ENCODE data around the gene MYH1. TPM values are rescaled to one million over a fixed set of nuclear protein-coding genes. Genes with fewer than 3 reads are reported as not detected.

MYH1 gene
- total and polyA plus RNA-seq, 4 experiments from 2014 or later: not detected

GRCh38 chr17:10477701-10478100 lies 40.6 kb downstream of the MYH1 start:
- CTCF ChIA-PET (ENCODE audit: partially characterized antibody): no interaction called here
- H3K9me3 ChIP-seq (ENCODE audit: control insufficient read depth in 1 of 2, low read length in 2 of 2): no peaks in the 10 kb centered on the region
- H3K4me1 Mint-ChIP-seq: no peaks in the 10 kb centered on the region
- H3K9me3 Mint-ChIP-seq: peaks cover 0 to 15% (median 3%) of the 10 kb centered on the region in 8 donors
- no peak overlapping the region for H3K27ac Mint-ChIP-seq
- H3K36me3 Mint-ChIP-seq: no peaks in the 10 kb centered on the region
- POLR2A ChIA-PET (ENCODE audit: partially characterized antibody): no interaction called here
- H3K27me3 Mint-ChIP-seq: no peaks in the 10 kb centered on the region
- H3K27ac ChIP-seq (ENCODE audit: low read depth, low read length): no peak overlapping the region
- no peak for DNase-seq
- H3K4me1 ChIP-seq (ENCODE audit: insufficient read depth, low read length): no peaks in the 10 kb centered on the region
- no peaks in the 10 kb centered on the region for H3K36me3 ChIP-seq (ENCODE audit: insufficient read depth, low read length)
- H3K4me3 ChIP-seq (ENCODE audit: low read length in 2 of 2): no peak overlapping the region
- intact Hi-C loops (cut with micrococcal nuclease): no loop called here
- H3K4me3 Mint-ChIP-seq: no peak overlapping the region
- no peaks in the 10 kb centered on the region for H3K27me3 ChIP-seq (ENCODE audit: insufficient read depth, low read length)

- Mint-ChIP-seq H3K4me1 (no peaks in the 10 kb centered on the region), H3K9me3 (no peaks in the 10 kb centered on the region), H3K4me3 (no peak overlapping the region), H3K27me3 (no peaks in the 10 kb centered on the region), H3K36me3 (no peaks in the 10 kb centered on the region), H3K27ac (no peak overlapping the region)
- no peak overlapping the region for H3K27ac ChIP-seq (ENCODE audit: low read depth, low read length)
- H3K4me3 ChIP-seq (ENCODE audit: low read length in 2 of 2): no peak overlapping the region
- no peak for DNase-seq
- intact Hi-C loops (cut with micrococcal nuclease): no loop called here
- no peaks in the 10 kb centered on the region for H3K36me3 ChIP-seq (ENCODE audit: insufficient read depth, low read length)
- ChIA-PET POLR2A (ENCODE audit: partially characterized antibody) (no interaction called here), CTCF (ENCODE audit: partially characterized antibody) (no interaction called here)
- H3K9me3 ChIP-seq (ENCODE audit: control insufficient read depth in 1 of 2, low read length in 2 of 2): no peaks in the 10 kb centered on the region
- H3K4me1 ChIP-seq (ENCODE audit: insufficient read depth, low read length): no peaks in the 10 kb centered on the region
- H3K27me3 ChIP-seq (ENCODE audit: insufficient read depth, low read length): no peaks in the 10 kb centered on the region
Observed at GRCh38 chr17:10474536-10474935, 43.8 kb downstream of the MYH1 start.

- no peaks in the 10 kb centered on the region for H3K4me1 ChIP-seq (ENCODE audit: insufficient read depth, low read length)
- Mint-ChIP-seq H3K9me3 (no peaks in the 10 kb centered on the region), H3K4me3 (no peak overlapping the region), H3K4me1 (no peaks in the 10 kb centered on the region), H3K36me3 (no peaks in the 10 kb centered on the region), H3K27ac (no peak overlapping the region), H3K27me3 (no peaks in the 10 kb centered on the region)
- no peak for DNase-seq
- no peaks in the 10 kb centered on the region for H3K9me3 ChIP-seq (ENCODE audit: control insufficient read depth in 1 of 2, low read length in 2 of 2)
- H3K27me3 ChIP-seq (ENCODE audit: insufficient read depth, low read length): no peaks in the 10 kb centered on the region
- H3K36me3 ChIP-seq (ENCODE audit: insufficient read depth, low read length): no peaks in the 10 kb centered on the region
- H3K27ac ChIP-seq (ENCODE audit: low read depth, low read length): no peak overlapping the region
- intact Hi-C loops (cut with micrococcal nuclease): no loop called here
- POLR2A ChIA-PET (ENCODE audit: partially characterized antibody): no interaction called here
- CTCF ChIA-PET (ENCODE audit: partially characterized antibody): no interaction called here
- no peak overlapping the region for H3K4me3 ChIP-seq (ENCODE audit: low read length in 2 of 2)
Observed at GRCh38 chr17:10471858-10472257, 46.5 kb downstream of the MYH1 start.

- ChIA-PET CTCF (ENCODE audit: partially characterized antibody) (no interaction called here), POLR2A (ENCODE audit: partially characterized antibody) (no interaction called here)
- Histone ChIP-seq H3K9me3 (ENCODE audit: control insufficient read depth in 1 of 2, low read length in 2 of 2) (no peaks in the 10 kb centered on the region), H3K4me3 (ENCODE audit: low read length in 2 of 2) (no peak within 1 kb of the TSS), H3K27ac (ENCODE audit: low read depth, low read length) (no peak within 1 kb of the TSS), H3K27me3 (ENCODE audit: insufficient read depth, low read length) (no peaks in the 10 kb centered on the region), H3K4me1 (ENCODE audit: insufficient read depth, low read length) (no peaks in the 10 kb centered on the region), H3K36me3 (ENCODE audit: insufficient read depth, low read length) (no peaks in the 10 kb centered on the region)
- Mint-ChIP-seq H3K27me3 (no peaks in the 10 kb centered on the region), H3K4me3 (no peak within 1 kb of the TSS), H3K27ac (no peak within 1 kb of the TSS), H3K9me3 (no peaks in the 10 kb centered on the region), H3K4me1 (no peaks in the 10 kb centered on the region), H3K36me3 (no peaks in the 10 kb centered on the region)
- no peak for DNase-seq
- intact Hi-C loops (cut with micrococcal nuclease): no loop called here
Observed at GRCh38 chr17:10469459-10469858, 48.9 kb downstream of the MYH1 start, which contains the start of gene MYH4. TSS of gene MYH4 (minus strand) at chr17:10469559. CDS start at chr17:10466745, 2,814 bp downstream.

DNA sequence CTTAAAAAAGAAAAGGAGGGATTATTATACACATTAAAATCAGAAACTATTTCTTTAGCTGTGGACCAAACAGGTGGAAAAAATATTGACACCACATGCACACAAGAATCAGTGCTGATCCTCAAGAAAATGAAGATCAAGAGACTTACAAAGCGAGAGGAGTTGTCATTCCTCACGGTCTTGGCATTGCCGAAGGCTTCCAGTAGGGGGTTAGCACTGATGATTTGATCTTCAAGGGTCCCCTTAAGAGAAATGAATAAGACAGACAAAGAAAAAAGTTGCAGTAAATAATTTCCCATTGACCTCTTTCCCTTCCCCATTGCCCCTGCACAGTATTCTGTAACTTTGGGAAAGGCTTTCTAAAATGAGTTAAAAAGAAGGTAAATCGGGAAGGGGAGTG lies 54.9 kb downstream of the MYH1 start:
- H3K27me3 Mint-ChIP-seq: peaks cover 0 to 1% of the 10 kb centered on the region in 2 donors
- CTCF ChIA-PET (ENCODE audit: partially characterized antibody): interaction anchor here (1.2 kb wide), 1 partner anchor 16 kb away, joined by 3 read pairs; no protein-coding TSS in a partner anchor
- no peaks in the 10 kb centered on the region for H3K36me3 Mint-ChIP-seq
- no peaks in the 10 kb centered on the region for H3K36me3 ChIP-seq (ENCODE audit: insufficient read depth, low read length)
- no peaks in the 10 kb centered on the region for H3K4me1 ChIP-seq (ENCODE audit: insufficient read depth, low read length)
- no peak overlapping the region for H3K4me3 ChIP-seq (ENCODE audit: low read length in 2 of 2)
- POLR2A ChIA-PET (ENCODE audit: partially characterized antibody): no interaction called here
- no peaks in the 10 kb centered on the region for H3K27me3 ChIP-seq (ENCODE audit: insufficient read depth, low read length)
- no peak overlapping the region for H3K27ac Mint-ChIP-seq
- H3K9me3 ChIP-seq (ENCODE audit: control insufficient read depth in 1 of 2, low read length in 2 of 2): no peaks in the 10 kb centered on the region
- no peak overlapping the region for H3K27ac ChIP-seq (ENCODE audit: low read depth, low read length)
- H3K4me3 Mint-ChIP-seq: no peak overlapping the region
- peaks cover 0 to 3% (median 0%) of the 10 kb centered on the region in 8 donors for H3K9me3 Mint-ChIP-seq
- no peak for DNase-seq
- H3K4me1 Mint-ChIP-seq: no peaks in the 10 kb centered on the region
- intact Hi-C loops (cut with micrococcal nuclease): no loop called here

DNA sequence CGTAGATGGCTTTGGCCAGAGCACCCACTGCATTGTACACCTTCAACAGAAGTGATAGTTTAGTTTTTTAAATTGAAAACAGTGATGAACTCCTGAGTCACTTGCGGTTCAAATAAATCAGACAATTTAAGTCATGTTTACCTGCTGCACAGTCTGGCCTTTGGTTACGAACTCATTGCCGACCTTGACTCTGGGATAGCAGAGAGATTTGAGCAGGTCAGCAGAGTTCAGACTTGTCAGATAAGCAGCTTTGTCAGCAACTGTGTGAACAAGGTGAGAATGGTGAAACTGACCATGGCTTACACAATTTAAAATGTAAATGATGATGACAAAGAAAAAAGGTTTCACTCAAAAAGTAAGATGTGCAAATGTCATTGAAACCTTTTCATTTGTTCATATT lies 58.3 kb downstream of the MYH1 start:
- Histone ChIP-seq H3K36me3 (ENCODE audit: insufficient read depth, low read length) (no peaks in the 10 kb centered on the region), H3K27me3 (ENCODE audit: insufficient read depth, low read length) (no peaks in the 10 kb centered on the region), H3K4me3 (ENCODE audit: low read length in 2 of 2) (no peak overlapping the region), H3K27ac (ENCODE audit: low read depth, low read length) (no peak overlapping the region), H3K9me3 (ENCODE audit: control insufficient read depth in 1 of 2, low read length in 2 of 2) (no peaks in the 10 kb centered on the region), H3K4me1 (ENCODE audit: insufficient read depth, low read length) (no peaks in the 10 kb centered on the region)
- Mint-ChIP-seq H3K4me1 (no peaks in the 10 kb centered on the region), H3K36me3 (no peaks in the 10 kb centered on the region), H3K4me3 (no peak overlapping the region), H3K27ac (no peak overlapping the region), H3K9me3 (peaks cover 0 to 4% (median 0%) of the 10 kb centered on the region in 8 donors), H3K27me3 (peaks cover 1 to 3% of the 10 kb centered on the region in 2 donors)
- ChIA-PET POLR2A (ENCODE audit: partially characterized antibody) (no interaction called here), CTCF (ENCODE audit: partially characterized antibody) (no interaction called here)
- intact Hi-C loops (cut with micrococcal nuclease): no loop called here
- DNase-seq: no peak

DNA sequence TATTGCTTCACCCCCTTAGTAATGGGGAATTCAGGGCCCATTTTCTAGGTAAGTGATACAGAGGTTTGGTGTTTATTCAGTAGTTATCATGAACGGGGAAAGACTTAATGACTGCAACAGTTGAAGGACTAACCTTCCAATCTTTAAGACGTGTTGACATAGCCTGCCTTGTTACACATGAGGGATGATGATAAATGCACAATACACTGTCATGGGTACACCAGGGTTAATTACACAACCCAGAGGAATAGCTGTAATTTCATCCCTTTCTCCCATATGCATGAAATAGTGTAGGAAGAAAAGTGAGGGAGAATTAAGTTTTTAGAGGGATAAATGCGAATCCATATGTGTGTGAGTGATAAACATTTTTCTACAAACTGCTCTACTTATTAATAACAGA lies 59.6 kb downstream of the MYH1 start:
- Mint-ChIP-seq H3K36me3 (no peaks in the 10 kb centered on the region), H3K27ac (no peak overlapping the region), H3K27me3 (peaks cover 1 to 3% of the 10 kb centered on the region in 2 donors)

GRCh38 chr17:10457952-10458351 lies 60.4 kb downstream of the MYH1 start:
- Histone ChIP-seq H3K36me3 (ENCODE audit: insufficient read depth, low read length) (no peaks in the 10 kb centered on the region), H3K4me3 (ENCODE audit: low read length in 2 of 2) (no peak overlapping the region), H3K27me3 (ENCODE audit: insufficient read depth, low read length) (no peaks in the 10 kb centered on the region), H3K4me1 (ENCODE audit: insufficient read depth, low read length) (no peaks in the 10 kb centered on the region), H3K27ac (ENCODE audit: low read depth, low read length) (no peak overlapping the region), H3K9me3 (ENCODE audit: control insufficient read depth in 1 of 2, low read length in 2 of 2) (no peaks in the 10 kb centered on the region)
- no peak for DNase-seq
- Mint-ChIP-seq H3K9me3 (peaks cover 0 to 6% (median 0%) of the 10 kb centered on the region in 8 donors), H3K27ac (no peak overlapping the region), H3K36me3 (no peaks in the 10 kb centered on the region), H3K4me1 (no peaks in the 10 kb centered on the region), H3K4me3 (no peak overlapping the region), H3K27me3 (peaks cover 1 to 3% of the 10 kb centered on the region in 2 donors)
- POLR2A ChIA-PET (ENCODE audit: partially characterized antibody): no interaction called here
- CTCF ChIA-PET (ENCODE audit: partially characterized antibody): no interaction called here
- intact Hi-C loops (cut with micrococcal nuclease): no loop called here

More for the DNA sequence above, 59.6 kb downstream of the MYH1 start:
- Histone ChIP-seq H3K4me3 (ENCODE audit: low read length in 2 of 2) (no peak overlapping the region), H3K27me3 (ENCODE audit: insufficient read depth, low read length) (no peaks in the 10 kb centered on the region), H3K27ac (ENCODE audit: low read depth, low read length) (no peak overlapping the region), H3K36me3 (ENCODE audit: insufficient read depth, low read length) (no peaks in the 10 kb centered on the region), H3K9me3 (ENCODE audit: control insufficient read depth in 1 of 2, low read length in 2 of 2) (no peaks in the 10 kb centered on the region), H3K4me1 (ENCODE audit: insufficient read depth, low read length) (no peaks in the 10 kb centered on the region)
- POLR2A ChIA-PET (ENCODE audit: partially characterized antibody): no interaction called here
- DNase-seq: no peak
- CTCF ChIA-PET (ENCODE audit: partially characterized antibody): no interaction called here
- intact Hi-C loops (cut with micrococcal nuclease): no loop called here
- H3K9me3 Mint-ChIP-seq: peaks cover 0 to 4% (median 0%) of the 10 kb centered on the region in 8 donors
- H3K4me3 Mint-ChIP-seq: no peak overlapping the region
- no peaks in the 10 kb centered on the region for H3K4me1 Mint-ChIP-seq

Data from CD4-positive, alpha-beta memory T cell (primary cell).